GM10847 (cell line): ENCODE results near the gene TUFT1.

ENCODE experiments used
- POLR2A ChIP-seq: IDR thresholded peaks from 2 replicates; pipeline ENCODE4 v1.6.1; 2011; ENCODE audit not compliant: insufficient read length; ENCODE audit errors: extremely low read depth

TUFT1 gene

GRCh38 chr1:151523326-151523725, 16.8 kb upstream of the TUFT1 start:
- TF ChIP-seq POLR2A = no peak

GRCh38 chr1:151524736-151525135, 15.4 kb upstream of the TUFT1 start:
- no peak for TF ChIP-seq POLR2A

GRCh38 chr1:151526735-151527525, 13.2 kb upstream of the TUFT1 start:
- no peak for TF ChIP-seq POLR2A

GRCh38 chr1:151529211-151529702, 10.9 kb upstream of the TUFT1 start:
- no peak for TF ChIP-seq POLR2A

- TF ChIP-seq POLR2A = no peak
These were observed 10.3 kb upstream of the TUFT1 start for GRCh38 chr1:151529781-151530180.

- TF ChIP-seq POLR2A = no peak
These were observed 9.6 kb upstream of the TUFT1 start for GRCh38 chr1:151530461-151530860.

- TF ChIP-seq POLR2A = no peak
These were observed 6.2 kb upstream of the TUFT1 start for GRCh38 chr1:151533870-151534269.

GRCh38 chr1:151534662-151535278, 5.3 kb upstream of the TUFT1 start:
- TF ChIP-seq POLR2A = no peak

- no peak for TF ChIP-seq POLR2A
These were observed 4.5 kb upstream of the TUFT1 start for GRCh38 chr1:151535326-151536271.

- no peak for TF ChIP-seq POLR2A
These were observed 3.6 kb upstream of the TUFT1 start for GRCh38 chr1:151536499-151536898.

GRCh38 chr1:151537112-151537511, 3.0 kb upstream of the TUFT1 start:
- TF ChIP-seq POLR2A = no peak

GRCh38 chr1:151539321-151540020, 638 bp upstream of the TUFT1 start:
- no peak for TF ChIP-seq POLR2A

GRCh38 chr1:151540982-151541377, 871 bp downstream of the TUFT1 start:
- no peak for TF ChIP-seq POLR2A

GRCh38 chr1:151541752-151542151, 1.6 kb downstream of the TUFT1 start:
- TF ChIP-seq POLR2A = no peak

GRCh38 chr1:151542710-151543129, 2.6 kb downstream of the TUFT1 start:
- TF ChIP-seq POLR2A = no peak

- no peak for TF ChIP-seq POLR2A
These were observed 5.4 kb downstream of the TUFT1 start for GRCh38 chr1:151545542-151545941.
